Ishikawa (cell line): ENCODE data around the gene RGS12.

Experiments
- CEBPB ChIP-seq: IDR thresholded peaks from 2 replicates; pipeline ENCODE4 v1.6.1; 2012
- CREB1 ChIP-seq: IDR thresholded peaks from 2 replicates; pipeline ENCODE4 v1.6.1; 2012; ENCODE audit warnings: low read depth
- EP300 ChIP-seq: IDR thresholded peaks from 2 replicates; pipeline ENCODE4 v1.6.1; 2012; ENCODE audit warnings: borderline replicate concordance
- FOXM1 ChIP-seq: IDR thresholded peaks from 2 replicates; pipeline ENCODE4 v1.6.1; 2012; ENCODE audit warnings: low read depth, borderline replicate concordance
- NFIC ChIP-seq: IDR thresholded peaks from 2 replicates; pipeline ENCODE4 v1.6.1; 2012
- RAD21 ChIP-seq: IDR thresholded peaks from 2 replicates; pipeline ENCODE4 v1.6.1; 2012; ENCODE audit warnings: low read depth
- TEAD4 ChIP-seq: IDR thresholded peaks from 2 replicates; pipeline ENCODE4 v1.6.1; 2012
- YY1 ChIP-seq: IDR thresholded peaks from 2 replicates; pipeline ENCODE4 v1.6.1; 2012; ENCODE audit warnings: low read depth
- TF ChIP-seq, protein P1 (sequence below): IDR thresholded peaks from 2 replicates; pipeline ENCODE4 v1.6.1; 2012; ENCODE audit warnings: low read depth, mild to moderate bottlenecking
- TF ChIP-seq, protein P2 (sequence below): IDR thresholded peaks from 2 replicates; pipeline ENCODE4 v1.6.1; 2012

DNA sequence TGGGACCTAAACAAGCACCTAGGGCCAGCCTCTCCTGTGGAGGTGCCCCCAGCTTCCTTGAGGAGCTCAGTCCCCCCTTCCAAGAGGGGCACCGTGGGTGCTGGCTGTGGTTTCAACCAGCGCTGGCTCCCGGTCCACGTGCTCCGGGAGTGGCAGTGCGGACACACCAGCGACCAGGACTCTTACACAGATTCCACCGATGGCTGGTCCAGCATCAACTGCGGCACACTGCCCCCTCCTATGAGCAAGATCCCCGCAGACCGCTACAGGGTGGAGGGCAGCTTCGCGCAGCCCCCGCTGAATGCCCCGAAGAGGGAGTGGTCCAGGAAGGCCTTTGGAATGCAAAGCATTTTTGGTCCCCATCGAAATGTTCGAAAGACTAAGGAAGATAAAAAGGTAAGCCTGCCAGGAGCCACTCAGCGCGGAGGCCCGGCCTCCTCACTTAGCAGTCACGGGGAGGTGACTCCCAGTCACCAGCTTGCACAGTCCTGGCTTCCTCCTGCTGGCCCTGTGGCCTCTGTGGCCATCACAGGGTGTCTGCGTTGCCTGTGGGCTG lies 24.9 kb downstream of the RGS12 start:
- TF ChIP-seq EP300 = no peak
- no peak for TF ChIP-seq FOXM1
- TF ChIP-seq NFIC = no peak
- TF ChIP-seq RAD21 = no peak
- TF ChIP-seq, protein P1, sequence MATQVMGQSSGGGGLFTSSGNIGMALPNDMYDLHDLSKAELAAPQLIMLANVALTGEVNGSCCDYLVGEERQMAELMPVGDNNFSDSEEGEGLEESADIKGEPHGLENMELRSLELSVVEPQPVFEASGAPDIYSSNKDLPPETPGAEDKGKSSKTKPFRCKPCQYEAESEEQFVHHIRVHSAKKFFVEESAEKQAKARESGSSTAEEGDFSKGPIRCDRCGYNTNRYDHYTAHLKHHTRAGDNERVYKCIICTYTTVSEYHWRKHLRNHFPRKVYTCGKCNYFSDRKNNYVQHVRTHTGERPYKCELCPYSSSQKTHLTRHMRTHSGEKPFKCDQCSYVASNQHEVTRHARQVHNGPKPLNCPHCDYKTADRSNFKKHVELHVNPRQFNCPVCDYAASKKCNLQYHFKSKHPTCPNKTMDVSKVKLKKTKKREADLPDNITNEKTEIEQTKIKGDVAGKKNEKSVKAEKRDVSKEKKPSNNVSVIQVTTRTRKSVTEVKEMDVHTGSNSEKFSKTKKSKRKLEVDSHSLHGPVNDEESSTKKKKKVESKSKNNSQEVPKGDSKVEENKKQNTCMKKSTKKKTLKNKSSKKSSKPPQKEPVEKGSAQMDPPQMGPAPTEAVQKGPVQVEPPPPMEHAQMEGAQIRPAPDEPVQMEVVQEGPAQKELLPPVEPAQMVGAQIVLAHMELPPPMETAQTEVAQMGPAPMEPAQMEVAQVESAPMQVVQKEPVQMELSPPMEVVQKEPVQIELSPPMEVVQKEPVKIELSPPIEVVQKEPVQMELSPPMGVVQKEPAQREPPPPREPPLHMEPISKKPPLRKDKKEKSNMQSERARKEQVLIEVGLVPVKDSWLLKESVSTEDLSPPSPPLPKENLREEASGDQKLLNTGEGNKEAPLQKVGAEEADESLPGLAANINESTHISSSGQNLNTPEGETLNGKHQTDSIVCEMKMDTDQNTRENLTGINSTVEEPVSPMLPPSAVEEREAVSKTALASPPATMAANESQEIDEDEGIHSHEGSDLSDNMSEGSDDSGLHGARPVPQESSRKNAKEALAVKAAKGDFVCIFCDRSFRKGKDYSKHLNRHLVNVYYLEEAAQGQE = no peak
- TF ChIP-seq, protein P2, sequence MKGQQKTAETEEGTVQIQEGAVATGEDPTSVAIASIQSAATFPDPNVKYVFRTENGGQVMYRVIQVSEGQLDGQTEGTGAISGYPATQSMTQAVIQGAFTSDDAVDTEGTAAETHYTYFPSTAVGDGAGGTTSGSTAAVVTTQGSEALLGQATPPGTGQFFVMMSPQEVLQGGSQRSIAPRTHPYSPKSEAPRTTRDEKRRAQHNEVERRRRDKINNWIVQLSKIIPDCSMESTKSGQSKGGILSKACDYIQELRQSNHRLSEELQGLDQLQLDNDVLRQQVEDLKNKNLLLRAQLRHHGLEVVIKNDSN = no peak
- no peak for TF ChIP-seq TEAD4
- TF ChIP-seq CREB1 = no peak
- TF ChIP-seq YY1 = no peak
- TF ChIP-seq CEBPB = no peak
